HT1080 (cell line): Measurements from ENCODE around the gene PER2. TPM values are rescaled to one million over a fixed set of nuclear protein-coding genes. Genes with fewer than 3 reads are reported as not detected.

ENCODE experiments used
- DNase-seq: peaks from one replicate; pipeline ENCODE4 v3.0.0-alpha.2; 2015; ENCODE audit warnings: low read depth
- total RNA-seq: library from RNA; depleted of rRNA; stranded (reverse); fragments of >200 nt; shearing (Covaris generic); gene quantifications from 2 replicates; pipeline ENCODE4 v1.2.3, GENCODE V29; 2014

Gene PER2
- total RNA-seq, 1 experiment from 2014 or later: 2.6 TPM

- no peak for DNase-seq
Measured at GRCh38 chr2:238251331-238251730, 37.1 kb downstream of the PER2 start.

GRCh38 chr2:238250896-238251295 lies 37.5 kb downstream of the PER2 start:
- DNase-seq: no peak

DNA sequence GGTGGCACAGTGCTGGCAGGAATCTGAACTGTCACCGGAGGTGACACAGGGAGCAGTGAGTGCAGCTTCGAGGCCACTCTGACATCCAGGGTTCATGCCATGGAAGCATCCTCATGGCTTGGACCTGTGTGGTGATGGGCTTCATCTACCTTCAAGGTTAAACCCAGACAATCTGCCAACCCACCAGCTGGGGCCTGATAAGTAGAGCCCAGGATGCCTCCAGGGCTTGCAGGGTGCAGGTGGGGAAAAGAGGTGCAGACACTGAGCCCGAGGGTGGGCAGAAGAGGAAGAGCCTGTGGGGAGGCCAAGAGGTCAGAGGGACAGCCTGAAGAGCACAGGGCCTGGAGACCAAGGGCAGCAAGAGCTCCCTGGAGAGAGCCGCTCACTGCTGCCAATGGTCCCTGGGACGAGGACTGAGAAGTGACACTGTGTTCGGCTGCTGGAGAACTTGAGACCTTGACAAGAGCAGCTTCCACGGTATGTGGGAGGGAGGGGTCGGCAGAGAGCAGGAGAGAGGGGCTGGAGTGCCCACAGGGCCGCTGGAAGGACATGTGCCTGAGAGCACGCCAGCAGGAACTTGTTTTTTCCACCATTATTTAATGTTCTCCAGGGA lies 40.5 kb downstream of the PER2 start:
- no peak for DNase-seq

DNA sequence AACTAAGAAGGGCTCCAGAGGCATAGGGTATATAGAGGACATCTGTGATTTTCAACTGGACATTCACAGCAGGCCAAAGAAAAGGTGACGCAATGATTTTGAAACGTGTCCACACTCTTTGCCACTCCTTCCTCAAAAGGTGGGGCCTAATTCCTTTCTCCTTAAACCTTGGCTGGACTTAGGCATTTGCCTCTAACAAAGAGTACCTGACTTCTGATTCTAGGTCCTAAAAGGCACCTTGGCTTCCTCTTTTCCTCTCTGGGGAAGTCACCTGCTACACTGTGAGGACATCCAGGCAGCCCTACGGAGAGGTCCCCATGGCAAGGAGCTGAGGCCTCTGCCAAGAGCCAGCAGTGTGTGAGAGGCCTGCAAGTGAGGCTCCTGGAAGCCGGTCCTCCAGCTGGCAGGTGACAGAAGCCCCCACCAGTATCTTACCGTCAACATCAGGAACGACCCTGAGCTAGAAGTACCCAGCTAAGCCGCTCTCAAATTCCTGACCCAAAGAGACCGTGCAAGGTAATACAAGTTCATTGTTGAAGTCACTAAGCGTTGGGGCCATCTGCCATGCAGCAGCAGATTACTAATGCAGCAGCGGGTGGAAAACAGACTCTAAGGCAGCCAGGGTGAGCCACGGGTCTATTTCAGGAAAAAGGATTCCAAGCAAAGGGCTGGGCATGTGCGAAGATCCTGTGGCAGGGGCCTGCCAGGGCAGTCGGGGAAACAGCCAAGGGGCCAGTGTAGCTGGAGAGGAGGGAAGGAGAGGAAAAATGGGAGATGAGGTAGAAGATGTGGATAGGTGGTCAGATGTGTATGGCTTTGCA lies 41.2 kb downstream of the PER2 start:
- DNase-seq: no peak

DNA sequence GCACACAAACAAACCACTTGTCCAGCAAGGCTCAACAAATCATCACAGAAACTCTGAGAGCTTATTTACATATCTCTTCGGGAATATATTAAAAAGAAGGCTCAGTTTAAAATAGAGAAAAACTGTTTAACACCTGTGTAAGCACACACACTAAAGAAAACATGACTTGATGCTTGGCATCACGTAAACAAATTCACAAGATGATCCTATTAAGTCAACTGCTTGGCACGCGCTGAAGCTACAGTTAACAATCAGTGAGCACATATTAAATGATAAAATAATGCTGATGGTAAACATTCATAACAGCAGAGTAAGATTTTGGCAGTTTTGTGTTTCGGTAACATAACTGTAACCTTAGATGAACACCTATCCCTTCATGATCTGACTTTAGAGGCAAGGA lies 44.3 kb downstream of the PER2 start:
- no peak for DNase-seq

- no peak for DNase-seq
Measured at GRCh38 chr2:238243496-238244076, 44.8 kb downstream of the PER2 start.

DNA sequence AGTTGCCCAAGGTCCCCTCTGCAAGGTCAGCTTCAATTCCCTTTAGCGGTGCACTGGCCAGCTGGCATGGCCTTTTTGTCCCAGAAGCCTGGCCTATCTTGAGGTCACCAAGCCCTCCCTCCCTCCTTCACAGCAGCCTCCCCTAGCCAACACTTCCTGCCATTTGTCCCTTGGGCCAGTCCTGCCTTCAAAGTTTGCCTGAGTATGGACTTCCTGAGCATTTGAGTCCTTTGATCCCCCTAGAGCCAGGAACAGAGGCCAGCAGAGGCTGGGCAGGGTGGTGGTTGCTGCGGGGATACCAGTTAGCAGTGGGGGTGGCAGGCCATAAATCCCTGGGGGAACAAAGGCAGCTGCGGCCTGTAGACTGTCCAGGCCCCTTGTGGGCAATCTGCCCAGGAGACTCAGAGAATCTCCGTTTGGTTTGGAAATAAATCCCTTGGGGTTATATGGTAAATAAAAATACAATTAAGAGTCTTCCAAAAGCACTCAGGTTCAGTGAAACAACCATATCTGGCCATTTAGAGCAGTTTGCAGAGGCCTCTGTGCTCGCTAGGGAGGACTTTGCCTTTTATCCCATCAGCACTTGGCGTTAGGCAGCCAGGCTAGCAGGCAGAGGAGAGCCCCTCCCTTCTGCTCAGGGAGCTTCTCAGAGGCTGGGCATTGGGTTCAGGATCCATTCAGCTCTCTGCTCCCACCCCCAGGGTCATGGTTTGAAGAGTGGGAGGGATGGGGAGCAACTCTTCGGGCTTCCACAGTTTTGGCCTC lies 45.5 kb downstream of the PER2 start:
- no peak for DNase-seq

- no peak for DNase-seq
Measured at GRCh38 chr2:238241970-238242369, 46.4 kb downstream of the PER2 start.

GRCh38 chr2:238240757-238241711 lies 47.4 kb downstream of the PER2 start:
- DNase-seq: no peak

DNA sequence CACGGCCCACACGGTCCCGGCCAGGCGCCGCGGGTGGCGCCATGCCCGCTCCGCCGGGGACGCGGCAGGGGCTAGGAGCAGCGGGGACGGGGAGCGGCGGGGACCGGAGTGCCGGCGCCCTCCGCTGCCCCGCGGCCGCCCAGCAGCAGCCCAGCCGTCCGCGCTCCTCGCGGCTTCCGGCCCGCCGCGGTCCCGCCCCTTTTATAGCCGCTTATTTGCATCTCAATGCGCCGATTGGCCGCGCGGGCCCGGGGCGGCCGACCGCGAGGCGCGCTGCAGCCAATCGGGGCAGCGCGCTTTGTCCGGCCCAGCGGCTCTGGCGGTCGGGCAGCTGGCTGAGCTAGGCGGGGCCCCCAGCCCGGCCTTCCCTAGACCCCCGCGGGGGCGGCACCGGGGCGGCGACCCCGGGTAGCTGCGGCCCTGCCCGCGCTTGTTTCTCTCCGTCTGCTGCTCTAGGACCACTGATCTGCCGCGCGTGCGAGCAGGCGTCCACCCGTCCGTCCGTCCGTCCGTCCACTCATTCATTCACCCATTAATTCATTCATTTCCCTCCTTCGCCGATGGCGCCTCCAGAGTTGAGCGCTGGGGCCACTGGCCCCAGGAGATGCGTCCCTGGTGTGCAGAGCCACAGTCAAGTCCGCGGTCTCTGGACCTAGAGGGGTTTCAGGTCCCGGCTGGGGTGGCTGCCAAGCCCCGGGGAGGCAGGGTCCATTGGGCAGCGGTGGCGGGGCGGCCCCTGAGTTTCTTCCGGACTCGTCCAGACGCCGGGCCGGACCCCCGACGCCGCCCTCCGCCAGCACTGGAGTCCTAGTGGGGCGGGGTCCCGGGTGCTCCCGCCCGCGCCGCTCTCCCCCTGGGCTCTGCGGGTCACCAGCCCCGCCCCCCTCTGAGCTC lies 48.3 kb downstream of the PER2 start, which contains the start of gene HES6:
HES6 (minus strand) TSS at position 176 of the 894 bp plus-strand sequence; CDS start at position 43, 133 bp downstream.
- peak; percentile 85 for DNase-seq

DNA sequence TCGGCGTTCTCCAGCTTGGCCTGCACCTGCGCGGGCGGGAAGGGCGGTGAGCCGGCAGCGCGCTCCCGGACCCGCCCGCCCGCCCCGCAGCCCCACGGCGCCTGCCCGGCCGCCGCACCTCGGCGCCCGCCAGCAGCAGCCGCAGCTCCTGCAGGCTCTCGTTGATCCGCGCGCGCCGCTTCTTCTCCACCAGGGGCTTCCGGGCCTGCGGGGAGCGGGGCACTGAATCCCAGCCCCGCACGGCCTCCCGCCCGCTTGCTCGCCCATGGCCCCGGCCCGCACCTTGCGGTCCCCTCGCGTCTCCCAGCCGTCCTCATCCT lies 48.9 kb downstream of the PER2 start:
- no peak for DNase-seq

DNA sequence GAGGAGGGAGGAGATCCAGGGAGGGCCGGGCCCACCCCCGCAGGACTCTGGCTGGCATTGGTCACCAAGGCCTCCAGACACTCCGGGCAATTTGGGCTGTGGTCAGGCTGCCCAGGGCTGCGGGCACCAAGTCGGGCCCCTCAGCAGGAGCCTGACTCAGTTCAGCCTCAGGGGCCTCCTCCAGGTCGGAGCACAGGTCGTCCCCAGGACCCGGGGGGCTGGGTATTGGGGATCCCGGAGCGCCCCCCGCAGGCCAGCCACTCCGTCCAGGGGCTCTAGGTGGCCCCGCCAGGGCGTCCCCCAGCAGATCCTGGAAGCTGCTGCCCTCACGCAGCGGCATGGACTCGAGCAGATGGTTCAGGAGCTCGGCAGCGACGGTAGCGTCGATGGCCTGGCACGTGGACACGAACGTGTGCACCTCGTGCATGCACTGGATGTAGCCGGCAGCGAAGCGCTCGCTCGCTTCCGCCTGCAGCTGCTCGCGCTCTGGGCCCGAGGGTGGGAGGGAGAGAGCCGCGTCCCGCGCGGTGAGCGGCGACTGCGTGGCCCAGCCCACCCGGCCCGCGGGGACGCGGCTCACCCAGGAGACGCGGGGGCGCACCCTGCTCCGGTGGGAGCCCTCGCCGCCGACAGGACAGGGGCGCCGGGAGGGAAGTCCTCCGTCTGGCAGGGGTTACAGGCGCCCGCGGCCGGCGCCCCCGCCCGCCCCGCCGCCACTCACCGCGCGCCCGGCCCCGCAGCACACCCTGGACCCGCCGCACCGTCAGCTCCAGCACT lies 49.5 kb downstream of the PER2 start:
- no peak for DNase-seq

DNA sequence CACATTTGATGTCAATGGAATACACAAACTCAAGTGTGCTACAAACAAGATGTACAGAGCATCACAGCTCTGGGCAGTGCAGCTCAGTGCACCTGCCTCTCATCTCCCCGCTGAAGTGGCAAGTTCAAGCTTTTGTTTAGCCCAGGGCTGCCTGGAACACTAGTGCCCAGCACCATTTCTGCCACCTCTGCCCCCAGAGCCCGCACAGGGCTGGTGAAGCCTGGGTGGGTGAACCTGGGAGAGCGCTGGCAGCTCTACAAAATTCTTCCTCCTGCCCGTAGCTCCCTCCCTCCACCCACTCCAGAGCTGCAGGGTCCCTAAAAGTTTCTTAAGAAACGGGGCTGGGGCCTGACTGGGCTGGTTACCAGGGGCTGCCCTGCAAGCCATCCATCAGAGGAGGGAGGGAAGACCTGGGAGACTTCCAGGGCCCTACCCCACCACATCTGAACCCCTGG lies 50.1 kb downstream of the PER2 start:
- DNase-seq: no peak

DNA sequence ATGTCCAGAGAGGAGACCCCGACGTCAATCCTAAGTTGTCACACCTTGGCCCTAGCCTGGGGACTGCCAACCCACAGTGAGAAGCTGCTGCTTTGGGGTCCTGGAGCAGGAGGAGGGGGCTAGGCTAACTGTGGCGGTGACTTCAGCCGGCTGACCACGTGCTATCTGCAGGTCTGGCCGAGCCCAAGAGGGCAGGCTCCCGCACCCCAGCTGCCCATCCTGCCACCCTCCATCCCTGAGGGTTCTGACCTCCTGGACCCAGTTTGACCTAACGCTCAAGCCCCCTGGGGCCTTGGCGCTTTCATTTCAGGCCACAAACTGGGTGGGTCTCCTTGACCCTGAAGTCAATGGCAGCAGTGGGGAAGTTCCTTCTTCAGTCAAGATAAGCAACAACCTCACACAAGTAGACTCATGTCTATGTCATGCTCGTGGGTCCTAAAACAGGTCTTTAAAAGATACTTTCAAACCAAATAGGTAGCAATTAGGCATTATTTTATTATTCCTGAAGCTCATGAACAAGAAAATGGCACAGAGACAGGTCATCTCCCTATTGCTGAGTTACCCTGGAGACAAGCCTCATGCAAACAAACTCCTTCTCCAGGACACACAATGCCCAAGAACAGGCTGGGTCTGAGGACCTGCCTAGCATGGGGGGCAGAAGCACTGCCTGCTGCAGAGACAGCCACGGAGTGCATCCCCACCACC lies 50.8 kb downstream of the PER2 start:
- no peak for DNase-seq

GRCh38 chr2:238236571-238236970 lies 51.8 kb downstream of the PER2 start:
- no peak for DNase-seq

- no peak for DNase-seq
Measured at GRCh38 chr2:238235856-238236255, 52.6 kb downstream of the PER2 start.

- DNase-seq: no peak
Measured at GRCh38 chr2:238235331-238235732, 53.1 kb downstream of the PER2 start.

- DNase-seq: no peak
Measured at GRCh38 chr2:238233625-238234024, 54.8 kb downstream of the PER2 start.
